BJ (cell line): ENCODE data around the gene MSRB3. TPM values are rescaled to one million over a fixed set of nuclear protein-coding genes. Genes with fewer than 3 reads are reported as not detected.

Source experiments
- CTCF ChIA-PET: fragments of 350-600 bp; formaldehyde crosslinking; extraction: SDS; loops from one replicate; lab custom pipeline; 2021; ENCODE audit warnings: antibody characterized with exemption, inconsistent platforms; lab: Yijun Ruan, JAX
- POLR2A ChIA-PET: fragments of 300-600 bp; sonication (Branson Sonifier 250); formaldehyde crosslinking; extraction: SDS; loops from one replicate; lab custom pipeline; 2021; ENCODE audit warnings: antibody characterized with exemption; lab: Charles Lee
- DNase-seq: peaks from one replicate; pipeline ENCODE4 v3.0.0-alpha.2; 2011; ENCODE audit warnings: low read depth
- H3K27me3 ChIP-seq: 2 replicates; pipeline ENCODE4 v1.6.0; 2011; ENCODE audit warnings: low read length; ENCODE audit not compliant: control insufficient read depth, insufficient read depth
- H3K36me3 ChIP-seq: 2 replicates; pipeline ENCODE4 v1.5.1; 2011; ENCODE audit warnings: low read length; ENCODE audit not compliant: control insufficient read depth, insufficient read depth
- H3K4me3 ChIP-seq: 2 replicates; pipeline ENCODE4 v1.5.1; 2011; ENCODE audit warnings: low read depth, mild to moderate bottlenecking, control low read depth, low read length
- CTCF ChIP-seq: IDR thresholded peaks from 2 replicates; pipeline ENCODE4 v1.5.1; 2011; ENCODE audit warnings: low read depth, mild to moderate bottlenecking, control low read depth, inconsistent platforms, low read length, moderate library complexity; ENCODE audit not compliant: insufficient read depth
- polyA plus RNA-seq: library from polyadenylated mRNA; depleted of rRNA; stranded (reverse); fragments of >200 nt; gene quantifications from 2 replicates; pipeline ENCODE4 v1.2.3, GENCODE V29; 2011

Gene MSRB3
- polyA plus RNA-seq, 1 experiment: 76.0 TPM

DNA sequence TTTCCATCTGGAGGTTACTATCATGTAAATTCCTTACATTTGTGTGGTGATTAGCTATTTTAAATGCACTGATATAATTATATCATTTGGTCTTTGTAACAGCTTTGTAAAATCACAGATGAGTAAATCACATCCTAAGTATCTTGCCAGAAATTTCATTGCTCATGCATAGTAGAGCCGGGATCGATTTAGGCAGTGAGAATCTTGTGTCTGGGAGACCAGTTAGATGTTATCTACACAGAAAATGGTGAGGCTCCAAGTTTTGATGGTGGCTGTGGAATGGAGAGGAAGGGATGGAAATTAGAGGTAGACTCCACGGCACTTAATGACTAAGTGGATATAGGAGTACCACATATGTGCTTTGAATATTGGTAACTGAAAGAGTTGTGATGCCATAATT lies 156.3 kb downstream of the MSRB3 start:
- CTCF ChIA-PET: no interaction called here
- H3K36me3 ChIP-seq: no peaks in the 10 kb centered on the region
- no peak for TF ChIP-seq CTCF
- DNase-seq: no peak
- H3K27me3 ChIP-seq: no peaks in the 10 kb centered on the region
- no peak overlapping the region for H3K4me3 ChIP-seq
- POLR2A ChIA-PET: no interaction called here

GRCh38 chr12:65443038-65443437 lies 164.6 kb downstream of the MSRB3 start:
- no peak for TF ChIP-seq CTCF
- Histone ChIP-seq H3K27me3 (no peaks in the 10 kb centered on the region), H3K4me3 (no peak overlapping the region), H3K36me3 (no peaks in the 10 kb centered on the region)
- peak; percentile 34 for DNase-seq
- CTCF ChIA-PET: interaction anchor here (0.6 to 0.7 kb wide), 5 partner anchors 13 to 195 kb away, joined by 3 to 6 read pairs (median 4); no protein-coding TSS in a partner anchor
- POLR2A ChIA-PET: no interaction called here

GRCh38 chr12:65444996-65445395 lies 166.5 kb downstream of the MSRB3 start:
- Histone ChIP-seq H3K27me3 (no peaks in the 10 kb centered on the region), H3K36me3 (no peaks in the 10 kb centered on the region), H3K4me3 (no peak overlapping the region)
- CTCF ChIA-PET: interaction anchor here (0.6 kb wide), 1 partner anchor 616 kb away, joined by 3 read pairs; no protein-coding TSS in a partner anchor
- DNase-seq: no peak
- POLR2A ChIA-PET: no interaction called here
- TF ChIP-seq CTCF: no peak

GRCh38 chr12:65446901-65447300 lies 168.4 kb downstream of the MSRB3 start:
- no peak for TF ChIP-seq CTCF
- Histone ChIP-seq H3K4me3 (no peak overlapping the region), H3K36me3 (no peaks in the 10 kb centered on the region), H3K27me3 (no peaks in the 10 kb centered on the region)
- no peak for DNase-seq
- CTCF ChIA-PET: interaction anchor here (1.0 kb wide), 1 partner anchor 154 kb away, joined by 3 read pairs; no protein-coding TSS in a partner anchor
- POLR2A ChIA-PET: no interaction called here

GRCh38 chr12:65449400-65449799 lies 170.9 kb downstream of the MSRB3 start:
- ChIA-PET POLR2A (no interaction called here), CTCF (no interaction called here)
- no peak overlapping the region for H3K4me3 ChIP-seq
- no peak for DNase-seq
- H3K27me3 ChIP-seq: no peaks in the 10 kb centered on the region
- TF ChIP-seq CTCF: no peak
- H3K36me3 ChIP-seq: peaks cover 4% of the 10 kb centered on the region; the same call in 1 of the 2 replicates
